C4-2B (cell line): ENCODE results near the gene DENND1C.
A peak's percentile ranks its signal among the peaks of the same experiment; 100 is the strongest.
"Not testable (repeated sequence)": the region's sequence is repeated elsewhere in the genome, so short reads cannot be mapped to it uniquely, and the experiment has no call there.

Experiments used
- H3K27ac ChIP-seq: fragments of 450-650 bp; 2 replicates; pipeline ENCODE4 v1.5.1; 2017
- ZFX ChIP-seq: fragments of 450-650 bp; IDR thresholded peaks from 2 replicates; pipeline ENCODE4 v1.6.1; 2017
- TF ChIP-seq, protein P1 (sequence below): fragments of 450-650 bp; conservative IDR thresholded peaks from 2 replicates; pipeline ENCODE4 v1.5.1; 2017; ENCODE audit warnings: mild to moderate bottlenecking

DENND1C gene

DNA sequence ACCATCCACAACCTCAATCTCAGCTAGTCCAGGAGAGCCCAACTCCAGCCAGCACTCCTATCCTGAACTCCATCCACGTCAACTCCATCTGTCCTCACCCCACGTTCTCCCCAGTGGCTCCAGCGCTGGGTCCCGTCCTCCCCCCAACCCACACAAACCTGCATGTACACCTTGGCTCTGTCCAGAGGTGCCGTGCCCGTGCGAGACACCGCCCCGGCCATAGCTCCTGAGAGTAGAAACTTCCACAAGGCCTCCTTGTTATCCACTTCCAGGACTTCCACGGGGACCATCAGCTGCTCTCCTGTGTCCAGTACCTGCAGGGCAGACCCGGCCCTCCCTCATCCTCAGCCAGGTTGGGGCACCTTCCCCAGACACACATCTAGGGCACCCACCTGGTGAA is 49.7 kb downstream of the DENND1C start:
- no peak overlapping the region for H3K27ac ChIP-seq
- TF ChIP-seq, protein P1, sequence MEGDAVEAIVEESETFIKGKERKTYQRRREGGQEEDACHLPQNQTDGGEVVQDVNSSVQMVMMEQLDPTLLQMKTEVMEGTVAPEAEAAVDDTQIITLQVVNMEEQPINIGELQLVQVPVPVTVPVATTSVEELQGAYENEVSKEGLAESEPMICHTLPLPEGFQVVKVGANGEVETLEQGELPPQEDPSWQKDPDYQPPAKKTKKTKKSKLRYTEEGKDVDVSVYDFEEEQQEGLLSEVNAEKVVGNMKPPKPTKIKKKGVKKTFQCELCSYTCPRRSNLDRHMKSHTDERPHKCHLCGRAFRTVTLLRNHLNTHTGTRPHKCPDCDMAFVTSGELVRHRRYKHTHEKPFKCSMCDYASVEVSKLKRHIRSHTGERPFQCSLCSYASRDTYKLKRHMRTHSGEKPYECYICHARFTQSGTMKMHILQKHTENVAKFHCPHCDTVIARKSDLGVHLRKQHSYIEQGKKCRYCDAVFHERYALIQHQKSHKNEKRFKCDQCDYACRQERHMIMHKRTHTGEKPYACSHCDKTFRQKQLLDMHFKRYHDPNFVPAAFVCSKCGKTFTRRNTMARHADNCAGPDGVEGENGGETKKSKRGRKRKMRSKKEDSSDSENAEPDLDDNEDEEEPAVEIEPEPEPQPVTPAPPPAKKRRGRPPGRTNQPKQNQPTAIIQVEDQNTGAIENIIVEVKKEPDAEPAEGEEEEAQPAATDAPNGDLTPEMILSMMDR, result no peak
- no peak for TF ChIP-seq ZFX

DNA sequence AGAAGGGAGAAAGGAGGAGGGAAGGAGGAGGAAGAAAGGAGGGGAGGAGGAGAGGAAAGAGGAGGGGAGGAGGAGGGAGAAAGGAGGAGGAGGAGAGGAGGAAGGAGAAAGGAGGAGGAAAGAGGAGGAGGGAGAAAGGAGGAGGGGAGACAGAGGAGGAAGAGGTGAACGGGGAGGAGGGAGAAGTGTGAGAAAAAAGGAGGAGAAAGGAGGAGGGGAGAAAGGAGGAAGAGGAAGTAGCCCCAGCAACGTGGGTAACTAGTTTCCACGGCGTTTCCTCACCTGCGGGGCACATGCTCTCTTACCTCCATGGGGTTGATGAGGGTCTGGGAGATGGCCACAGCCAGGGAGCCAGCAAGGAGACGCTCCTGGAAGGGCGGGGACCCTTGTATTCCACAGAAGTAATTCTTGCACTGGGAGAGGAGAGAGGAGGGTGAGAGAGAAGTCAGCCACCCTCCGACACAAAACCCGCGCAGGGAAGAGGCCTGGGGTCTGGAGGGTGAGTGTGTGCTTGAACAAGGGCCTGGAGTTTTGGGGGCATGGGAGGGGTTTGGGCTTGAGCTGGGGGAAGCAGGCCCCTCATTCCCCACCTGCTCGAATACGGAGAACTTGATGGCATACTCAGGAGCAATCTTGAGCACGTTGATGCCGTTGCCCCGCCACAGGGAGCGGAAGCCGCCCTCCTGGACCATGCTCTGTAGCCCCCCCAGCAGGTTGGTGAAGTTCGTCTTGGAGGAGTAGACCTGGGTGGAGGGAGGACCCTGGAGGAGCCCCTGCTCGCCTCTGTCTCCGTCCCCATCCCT is 52.0 kb downstream of the DENND1C start:
- no peak for TF ChIP-seq ZFX
- no peak overlapping the region for H3K27ac ChIP-seq

DNA sequence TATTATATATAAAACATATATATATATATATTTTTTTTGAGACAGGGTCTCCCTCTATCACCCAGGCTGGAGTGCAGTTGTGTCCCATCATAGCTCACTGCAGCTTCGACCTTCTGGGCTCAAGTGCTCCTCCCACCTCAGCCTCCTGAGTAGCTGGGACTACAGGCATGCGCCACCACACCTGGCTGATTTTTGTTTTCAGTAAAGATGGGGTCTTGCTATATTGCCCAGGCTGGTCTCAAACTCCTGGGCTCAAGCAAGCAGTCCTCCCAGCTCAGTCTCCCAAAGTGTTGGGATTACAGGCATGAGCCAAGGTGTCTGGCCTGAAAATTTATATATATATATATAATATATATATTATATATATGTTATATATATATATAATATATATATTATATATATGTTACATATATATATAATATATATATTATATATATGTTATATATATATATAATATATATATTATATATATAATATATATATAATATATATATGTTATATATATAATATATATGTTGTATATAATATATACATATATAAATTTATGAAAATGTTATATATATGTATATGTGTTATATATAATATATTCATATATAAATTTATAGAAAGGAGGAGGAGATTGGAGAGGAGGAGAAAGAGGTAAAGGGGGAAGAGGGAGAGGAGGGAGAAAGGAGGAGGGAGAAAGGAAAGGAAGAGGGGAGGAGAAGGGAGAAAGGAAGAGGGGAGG is 52.7 kb downstream of the DENND1C start:
- H3K27ac ChIP-seq, result not testable (repeated sequence)

DNA sequence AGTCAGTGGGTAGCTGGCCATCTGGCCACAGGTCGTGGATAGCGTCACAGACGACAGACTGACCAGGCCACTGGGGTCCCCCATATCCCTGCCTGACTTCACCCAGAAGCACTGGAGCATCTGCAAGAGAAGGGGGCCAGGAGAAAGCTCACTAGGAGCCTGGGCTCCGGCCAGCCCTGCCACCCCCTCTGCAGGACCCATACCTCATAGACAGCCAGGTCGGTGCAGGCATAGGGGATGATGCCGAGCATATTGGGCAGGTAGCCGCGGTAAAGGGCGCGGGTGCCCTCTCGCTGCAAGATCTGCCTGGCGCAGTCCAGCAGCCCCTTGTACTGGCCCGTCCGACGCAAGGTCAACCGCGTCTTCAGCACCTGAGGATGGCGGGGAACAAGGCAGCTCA is 54.5 kb downstream of the DENND1C start:
- TF ChIP-seq ZFX, result no peak
- TF ChIP-seq, protein P1, result no peak
- no peak overlapping the region for H3K27ac ChIP-seq

DNA sequence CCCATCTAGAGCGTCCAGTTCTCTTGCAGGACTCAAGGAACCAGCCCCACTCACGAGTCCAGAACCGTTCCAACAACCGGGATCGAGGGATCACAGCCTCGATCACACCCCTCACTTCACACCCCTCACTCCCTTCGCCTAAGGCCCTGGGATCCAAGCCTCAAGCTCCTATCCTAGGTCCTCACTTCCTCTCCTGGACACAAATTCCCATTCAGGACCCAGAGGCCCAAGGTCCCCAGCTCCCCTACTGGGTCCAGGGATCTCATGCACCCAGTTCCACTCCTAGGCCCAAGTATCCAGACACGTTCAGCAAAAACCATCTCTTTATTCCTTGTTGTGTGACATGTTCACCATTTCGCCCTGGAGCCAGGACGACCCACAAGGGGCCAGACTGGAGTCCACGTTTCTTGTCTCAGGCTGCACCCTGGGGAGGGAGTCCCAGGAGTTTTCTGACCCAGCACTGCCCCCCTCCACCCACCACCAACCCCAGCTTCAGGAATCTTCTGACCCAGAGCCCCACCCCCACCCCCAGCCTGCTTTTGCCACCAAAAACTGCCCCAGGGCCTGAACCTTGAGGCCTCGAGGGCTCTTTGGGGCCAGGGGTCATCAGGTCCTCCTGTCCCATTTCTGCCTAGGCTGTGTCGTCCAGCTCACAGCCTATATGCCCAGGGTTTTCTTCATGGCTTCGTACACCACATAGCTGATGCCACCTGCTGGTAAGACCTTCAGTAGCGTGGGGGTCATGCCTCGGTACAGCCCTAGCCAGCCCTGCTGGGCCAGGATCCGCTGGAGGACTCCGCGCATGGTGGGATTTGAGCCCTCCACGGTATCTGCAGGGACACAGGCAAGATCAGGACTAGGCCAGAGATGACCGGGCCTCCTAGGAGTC is 55.6 kb downstream of the DENND1C start:
- H3K27ac ChIP-seq, result peak overlapping the region; percentile 88
- TF ChIP-seq ZFX, result peak; percentile 13; the same call in 1 of the 2 replicates
- TF ChIP-seq, protein P1, result peak; percentile 70

DNA sequence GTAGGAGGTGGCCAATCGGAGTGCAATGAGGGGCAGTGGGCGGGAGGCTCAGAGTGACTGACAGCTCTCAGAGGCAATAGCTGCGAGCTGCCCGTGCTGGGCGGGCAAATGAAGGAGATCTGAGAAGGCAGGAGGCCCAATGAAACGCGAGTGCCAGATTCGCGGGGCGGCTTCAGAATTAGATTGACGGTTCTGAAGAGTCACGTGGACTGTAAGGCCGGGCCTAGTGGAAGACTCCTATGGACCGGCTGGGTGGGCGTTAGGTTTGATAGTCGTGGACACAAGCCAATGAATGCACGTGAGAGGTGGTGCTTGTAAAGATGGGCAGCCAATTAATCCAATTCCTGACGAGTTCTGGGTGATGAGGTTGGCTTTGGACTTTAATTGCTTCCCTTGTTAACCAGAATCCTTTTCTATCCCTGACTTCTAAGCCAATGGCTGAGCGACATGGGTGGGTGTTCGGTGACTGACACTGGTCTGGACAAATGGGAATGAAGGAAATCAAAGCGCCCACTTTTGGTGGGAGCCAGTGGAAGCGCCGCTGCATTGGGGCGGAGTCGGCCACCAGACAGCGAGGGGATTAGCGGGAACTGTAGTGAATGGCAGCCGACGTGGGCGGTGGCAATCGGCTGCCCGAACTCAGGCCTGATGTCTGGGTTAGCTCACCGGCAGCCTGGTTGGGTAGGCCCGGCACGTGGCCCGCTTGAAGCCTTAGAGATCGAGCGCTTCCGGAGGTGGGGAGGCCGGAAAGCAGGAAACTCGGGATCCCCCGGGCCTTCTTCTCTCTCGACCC is 56.5 kb downstream of the DENND1C start:
- H3K27ac ChIP-seq, result peak overlapping the region; percentile 88

DNA sequence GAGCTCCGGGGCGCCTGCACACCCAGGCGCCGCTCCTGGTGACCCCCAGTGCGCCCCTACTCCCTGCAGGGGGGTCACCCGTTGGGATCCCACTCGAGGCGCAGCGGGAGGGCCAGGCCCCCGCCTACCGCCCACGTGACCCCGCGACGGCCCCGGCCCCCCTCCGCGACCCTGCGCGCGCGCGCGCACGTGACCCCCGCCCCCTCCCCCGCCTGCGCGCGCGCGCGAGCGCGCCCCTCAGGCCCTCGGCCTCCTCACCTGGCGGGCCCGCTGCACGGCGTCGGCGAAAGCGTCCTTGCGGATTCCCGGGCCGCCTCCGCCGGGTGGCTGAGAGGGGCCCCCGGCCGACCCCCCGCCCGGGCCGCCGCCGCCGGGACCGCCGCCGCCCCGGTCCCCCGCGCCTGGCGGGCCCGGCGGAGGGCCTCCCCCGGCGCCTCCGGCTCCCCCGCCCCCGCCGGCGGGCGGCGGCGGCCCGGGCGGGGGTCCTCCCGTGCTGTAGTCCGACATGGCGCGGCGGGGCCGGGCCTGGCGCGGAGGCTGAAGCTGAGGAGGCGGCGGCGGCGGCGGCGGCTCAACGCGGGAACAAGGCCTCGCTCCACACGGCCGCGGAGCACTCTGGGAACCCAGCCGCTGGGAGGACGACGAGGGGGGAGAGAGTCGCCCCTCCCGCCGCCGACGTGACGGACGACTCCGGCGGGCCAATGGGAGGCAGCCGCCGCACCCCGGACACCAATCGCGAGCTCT is 57.2 kb downstream of the DENND1C start, which contains the start of gene KHSRP:
TSS of gene KHSRP (minus strand) at position 617 of the 744 bp plus-strand sequence. CDS start at position 507, 110 bp downstream.
- TF ChIP-seq, protein P1, result no peak
- peak; percentile 87; the same call in 1 of the 2 replicates for TF ChIP-seq ZFX
- peak within 1 kb of the TSS; percentile 88 for H3K27ac ChIP-seq

More for the DNA sequence above, 56.5 kb downstream of the DENND1C start:
- TF ChIP-seq, protein P1, result no peak
- peak; percentile 76; the same call in 1 of the 2 replicates for TF ChIP-seq ZFX
